H1 (cell line): ENCODE measurements around the gene ZFP36L2. TPM values are rescaled to one million over a fixed set of nuclear protein-coding genes. Genes with fewer than 3 reads are reported as not detected.
A peak's percentile ranks its signal among the peaks of the same experiment; 100 is the strongest.

ENCODE experiments used
- CTCF ChIA-PET: fragments of 300-600 bp; sonication (Branson Sonifier 250); formaldehyde crosslinking; loops from one replicate; lab custom pipeline; 2021; ENCODE audit not compliant: partially characterized antibody; lab: Charles Lee
- POLR2A ChIA-PET: fragments of 300-600 bp; sonication (Branson Sonifier 250); formaldehyde crosslinking; loops from one replicate; lab custom pipeline; 2021; ENCODE audit warnings: inconsistent platforms; ENCODE audit not compliant: partially characterized antibody; lab: Charles Lee
- DNase-seq, 2 experiments: peaks; one replicate each; pipeline versions ENCODE4 v3.0.0 to v3.0.0-alpha.2; 2010 to 2022; ENCODE audit warnings: low spot score in 2 of 2, low read depth in 1 of 2, mixed read lengths in 1 of 2
- FAIRE-seq: peaks from 2 replicates; lab custom pipeline; 2011; peaks lifted over from hg19 to GRCh38; lab: Jason Lieb, UNC
- H2AFZ ChIP-seq: 2 replicates; pipeline ENCODE4 v1.8.1; 2012; ENCODE audit warnings: low read length, inconsistent platforms
- H2AK5ac ChIP-seq: 2 replicates; pipeline ENCODE4 v1.6.1; 2013; ENCODE audit warnings: low read depth, low read length
- H2BK120ac ChIP-seq: replicated peaks from 2 replicates; pipeline ENCODE3; 2013; ENCODE audit warnings: low read depth, low read length, inconsistent platforms
- H2BK12ac ChIP-seq: 2 replicates; pipeline ENCODE4 v1.6.1; 2013; ENCODE audit warnings: low read depth, low read length
- H2BK15ac ChIP-seq: 2 replicates; pipeline ENCODE4 v1.6.1; 2013; ENCODE audit warnings: low read length
- H2BK20ac ChIP-seq: 2 replicates; pipeline ENCODE4 v1.6.1; 2013; ENCODE audit warnings: low read length
- H2BK5ac ChIP-seq: 2 replicates; pipeline ENCODE4 v1.6.1; 2013; ENCODE audit warnings: low read depth, low read length
- H3K14ac ChIP-seq: 2 replicates; pipeline ENCODE4 v1.6.1; 2013; ENCODE audit warnings: inconsistent platforms; ENCODE audit not compliant: insufficient read length
- H3K18ac ChIP-seq: 2 replicates; pipeline ENCODE4 v1.6.1; 2013; ENCODE audit warnings: low read length; ENCODE audit errors: extremely low read depth
- H3K23ac ChIP-seq: 2 replicates; pipeline ENCODE4 v1.6.1; 2013; ENCODE audit warnings: inconsistent platforms; ENCODE audit not compliant: insufficient read length
- H3K23me2 ChIP-seq: 2 replicates; pipeline ENCODE4 v1.6.1; 2013; ENCODE audit warnings: low read depth, low read length
- H3K27ac ChIP-seq: 2 replicates; pipeline ENCODE4 v1.6.1; 2011; ENCODE audit warnings: low read depth, low read length, inconsistent platforms
- H3K27me3 ChIP-seq, 4 experiments: replicated peaks in 1 of 4; 1 replicate in 1 of 4; 2 replicates in 3 of 4; pipeline versions ENCODE4 v1.6.1 to v1.8.1; 2011 to 2013; ENCODE audit warnings: low read length in 3 of 4, mild to moderate bottlenecking in 3 of 4, inconsistent platforms in 2 of 4, mixed read lengths in 2 of 4, moderate library complexity in 1 of 4; ENCODE audit not compliant: control insufficient read depth in 3 of 4, insufficient read depth in 3 of 4; ENCODE audit errors: extremely low read depth in 1 of 4
- H3K36me3 ChIP-seq, 4 experiments: 2 replicates each; pipeline versions ENCODE4 v1.6.1 to v1.8.1; 2011 to 2013; ENCODE audit warnings: mild to moderate bottlenecking in 4 of 4, low read length in 3 of 4, moderate library complexity in 2 of 4, control low read depth in 1 of 4, inconsistent platforms in 1 of 4; ENCODE audit not compliant: insufficient read depth in 4 of 4, control insufficient read depth in 2 of 4
- H3K4ac ChIP-seq: replicated peaks from 2 replicates; pipeline ENCODE3; 2013; ENCODE audit warnings: low read length, low read depth, mixed read lengths, inconsistent platforms; ENCODE audit not compliant: insufficient read length
- H3K4me1 ChIP-seq, 4 experiments: replicated peaks in 1 of 4; 1 replicate in 1 of 4; 2 replicates in 3 of 4; pipeline versions ENCODE4 v1.6.1 to v1.8.1; 2011 to 2013; ENCODE audit warnings: low read length in 3 of 4, inconsistent platforms in 2 of 4, mixed read lengths in 1 of 4; ENCODE audit not compliant: insufficient read depth in 4 of 4, control insufficient read depth in 3 of 4
- H3K4me2 ChIP-seq, 2 experiments: 2 replicates each; pipeline versions ENCODE4 v1.6.1 to v1.8.1; 2011 to 2013; ENCODE audit warnings: low read depth in 2 of 2, low read length in 2 of 2, control low read depth in 1 of 2, inconsistent platforms in 1 of 2, mild to moderate bottlenecking in 1 of 2; ENCODE audit not compliant: insufficient read depth in 1 of 2
- H3K4me3 ChIP-seq, 4 experiments: fragments of 200-600, 300-600 bp in 1 of 4; sonication (generic), shearing (Covaris generic), sonication (Bioruptor Twin) in 1 of 4; 2 replicates each; pipeline versions ENCODE4 v1.5.1 to v1.8.1; 2011 to 2016; ENCODE audit warnings: low read length in 4 of 4, low read depth in 3 of 4, control low read depth in 2 of 4, inconsistent platforms in 2 of 4, mild to moderate bottlenecking in 2 of 4, mixed read lengths in 1 of 4, moderate library complexity in 1 of 4; ENCODE audit not compliant: insufficient read depth in 2 of 4; ENCODE audit errors: extremely low read depth in 1 of 4
- H3K56ac ChIP-seq: replicated peaks from 2 replicates; pipeline ENCODE3; 2013; ENCODE audit warnings: low read depth, mild to moderate bottlenecking, mixed read lengths, low read length, inconsistent platforms; ENCODE audit not compliant: insufficient read length
- H3K79me1 ChIP-seq: 2 replicates; pipeline ENCODE4 v1.6.1; 2013; ENCODE audit warnings: low read depth, low read length, control low read depth
- H3K79me2 ChIP-seq, 2 experiments: 2 replicates each; pipeline versions ENCODE4 v1.6.1 to v1.8.1; 2012 to 2013; ENCODE audit warnings: low read length in 2 of 2, mild to moderate bottlenecking in 2 of 2, inconsistent platforms in 1 of 2; ENCODE audit not compliant: insufficient read depth in 2 of 2, control insufficient read depth in 1 of 2
- H3K9ac ChIP-seq, 4 experiments: replicated peaks in 1 of 4; 1 replicate in 1 of 4; 2 replicates in 3 of 4; pipeline versions ENCODE4 v1.6.1 to v1.8.1; 2011 to 2013; ENCODE audit warnings: low read depth in 3 of 4, low read length in 3 of 4, control low read depth in 2 of 4, mild to moderate bottlenecking in 2 of 4, moderate library complexity in 2 of 4, inconsistent platforms in 1 of 4; ENCODE audit errors: extremely low read depth in 1 of 4
- H3K9me3 ChIP-seq, 2 experiments: 2 replicates each; pipeline versions ENCODE4 v1.6.1 to v1.8.1; 2012 to 2013; ENCODE audit warnings: mild to moderate bottlenecking in 2 of 2, moderate library complexity in 2 of 2, control low read depth in 1 of 2, inconsistent platforms in 1 of 2, low read depth in 1 of 2, low read length in 1 of 2, mixed read lengths in 1 of 2; ENCODE audit not compliant: insufficient read depth in 2 of 2
- H4K20me1 ChIP-seq, 2 experiments: replicated peaks in 1 of 2; 2 replicates each; pipeline versions ENCODE3 to v1.8.1; 2011 to 2013; ENCODE audit warnings: inconsistent platforms in 2 of 2, low read length in 2 of 2, mild to moderate bottlenecking in 1 of 2; ENCODE audit not compliant: insufficient read depth in 2 of 2, control insufficient read depth in 1 of 2
- H4K5ac ChIP-seq: 2 replicates; pipeline ENCODE4 v1.6.1; 2013; ENCODE audit warnings: low read length, low read depth, mixed read lengths, inconsistent platforms; ENCODE audit not compliant: insufficient read length
- H4K8ac ChIP-seq: 2 replicates; pipeline ENCODE4 v1.8.0; 2013; ENCODE audit warnings: mild to moderate bottlenecking, moderate library complexity, low read length, inconsistent platforms; ENCODE audit not compliant: insufficient read depth; ENCODE audit errors: extremely low read depth
- H4K91ac ChIP-seq: replicated peaks from 2 replicates; pipeline ENCODE3; 2013; ENCODE audit warnings: low read length, mixed read lengths, inconsistent platforms; ENCODE audit not compliant: insufficient read length
- EGR1 ChIP-seq: IDR thresholded peaks from 2 replicates; pipeline ENCODE4 v1.6.1; 2011; ENCODE audit warnings: low read depth, low read length, borderline replicate concordance
- POLR2A ChIP-seq, 2 experiments: IDR thresholded peaks; 1 replicate in 1 of 2; 2 replicates in 1 of 2; pipeline ENCODE4 v1.6.1; 2011; ENCODE audit warnings: low read depth in 2 of 2, low read length in 2 of 2, mild to moderate bottlenecking in 2 of 2; ENCODE audit errors: control extremely low read depth in 1 of 2
- SP1 ChIP-seq: IDR thresholded peaks from 2 replicates; pipeline ENCODE4 v1.6.1; 2011; ENCODE audit warnings: low read depth, low read length
- WGBS, 2 experiments: shearing (Covaris generic) in 1 of 2; methylation state at CpG; one replicate each; pipeline versions ENCODE4 v1.1.6 to v1.1.7; 2013 to 2015; ENCODE audit warnings: low lambda C conversion rate in 2 of 2, mixed read lengths in 2 of 2, inconsistent platforms in 1 of 2, low coverage in 1 of 2, missing lambda C conversion rate in 1 of 2; ENCODE audit not compliant: insufficient replicate concordance in 2 of 2, insufficient coverage in 1 of 2, insufficient read length in 1 of 2; ENCODE audit errors: extremely low coverage in 1 of 2, missing lambda C conversion rate in 1 of 2; 5-methylcytosine and 5-hydroxymethylcytosine counted together
- polyA plus RNA-seq, 7 experiments: library from polyadenylated mRNA; depleted of rRNA in 3 of 7; stranded (reverse) in 5 of 7; unstranded in 2 of 7; fragments of >200 nt in 5 of 7; fragments of 200-250 nt in 2 of 7; gene quantifications; 1 replicate in 5 of 7; 2 replicates in 1 of 7; 4 replicates in 1 of 7; pipeline versions ENCODE4 v1.2.1 to v1.2.3, GENCODE V29; 2011 to 2013; ENCODE audit warnings: missing spikeins in 2 of 7, mixed read lengths in 2 of 7
- total RNA-seq: library from RNA; stranded (reverse); fragmentation: NEBNext Ultra II Directional; extraction: Animal tissue kit (Norgen Biotek cat#: 25700); gene quantifications from 2 replicates; pipeline ENCODE4 v1.2.1, GENCODE V29; 2021

ZFP36L2 gene
- total and polyA plus RNA-seq, 2 of the 8 experiments (the other 6 are each of a cell fraction or from before 2014, with no cell fraction given) = 13.4 to 102 TPM

DNA sequence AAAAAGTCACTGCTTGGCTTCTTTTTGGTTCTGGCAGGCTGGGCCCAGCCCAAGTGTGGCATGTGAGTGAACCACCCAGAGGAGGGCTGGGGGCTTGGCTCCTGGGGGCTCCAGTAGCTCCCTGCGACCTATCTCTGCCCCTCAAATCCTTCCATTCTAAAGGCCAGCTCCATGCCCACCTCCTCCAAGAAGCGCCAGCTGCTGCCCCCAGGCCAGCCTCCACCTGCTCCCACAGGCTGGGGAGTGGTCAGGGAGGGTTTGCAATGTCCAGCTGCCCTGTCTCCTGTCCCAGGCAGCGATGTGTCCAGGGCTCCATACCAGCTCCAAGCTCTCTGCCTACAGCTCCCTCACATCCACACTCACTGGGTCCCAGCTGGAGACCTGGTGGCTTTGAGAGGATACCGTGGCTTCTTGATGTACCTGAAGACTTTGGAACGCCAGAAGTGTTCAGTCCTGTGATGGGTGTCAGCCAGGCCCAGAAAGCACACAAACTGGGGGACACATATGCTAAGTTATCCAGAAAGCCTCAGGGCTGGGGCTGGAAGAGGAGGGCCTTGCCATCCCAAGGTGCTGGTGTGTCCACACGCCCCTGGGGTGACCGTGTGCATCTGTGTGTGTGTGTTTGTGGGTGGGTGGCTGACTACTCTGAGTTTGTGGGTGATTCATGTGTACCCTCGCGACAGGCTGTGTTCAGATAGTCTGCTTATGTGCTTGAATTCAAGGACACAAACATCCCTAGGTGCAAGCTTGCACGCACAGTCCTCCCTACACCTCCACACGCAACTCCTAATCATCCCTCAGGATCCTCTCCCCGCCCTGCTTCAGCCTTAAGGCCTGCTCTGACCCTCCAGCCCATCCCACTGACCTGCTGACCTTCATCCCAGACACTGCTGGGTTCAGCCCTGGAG, 33.4 kb downstream of the ZFP36L2 start:
- H3K56ac ChIP-seq = peak overlapping the region; percentile 12
- peak overlapping the region; percentile 4 for H3K18ac ChIP-seq
- H2AK5ac ChIP-seq = no peak overlapping the region
- ChIA-PET CTCF (interaction anchor here (0.8 to 6.1 kb wide), 28 partner anchors 8 to 264 kb away, joined by 3 to 43 read pairs (median 6); partner anchors contain the start of gene ZFP36L2), POLR2A (interaction anchor here (0.8 to 1.3 kb wide), 3 partner anchors 11 to 13 kb away, joined by 3 to 6 read pairs (median 4); no protein-coding TSS in a partner anchor)
- FAIRE-seq = no peak
- H3K9ac ChIP-seq = no peak overlapping the region
- H2BK12ac ChIP-seq = peak overlapping the region; percentile 81; the same call in 1 of the 2 replicates
- DNase-seq = no peak
- H3K23me2 ChIP-seq = no peaks in the 10 kb centered on the region
- H4K5ac ChIP-seq = no peak overlapping the region
- peak overlapping the region; percentile 36 for H2BK120ac ChIP-seq
- peaks cover 0 to 6% (median 2%) of the 10 kb centered on the region in 4 experiments; a peak in 4 of 7 replicates for H3K4me1 ChIP-seq
- H3K4me2 ChIP-seq = no peak overlapping the region
- no peak overlapping the region for H2AFZ ChIP-seq
- peak overlapping the region; percentile 80 for H2BK20ac ChIP-seq
- no peak overlapping the region for H4K8ac ChIP-seq
- WGBS, 2 experiments = 92% methylated on average over 12 of the region's 12 CpGs; no CpG with 5 or more reads in 1 of the 2 experiments
- H3K4me3 ChIP-seq = no peak overlapping the region
- H3K4ac ChIP-seq = peak overlapping the region; percentile 60
- no peak overlapping the region for H3K23ac ChIP-seq
- no peak overlapping the region for H3K27ac ChIP-seq
- H2BK5ac ChIP-seq = 0 out of 2 replicates have a peak overlapping the region, but pooled peaks have one; percentile 48
- H4K91ac ChIP-seq = peak overlapping the region; percentile 92
- H3K79me1 ChIP-seq = no peaks in the 10 kb centered on the region
- H2BK15ac ChIP-seq = peak overlapping the region; percentile 95; the same call in 1 of the 2 replicates
- H3K36me3 ChIP-seq = no peaks in the 10 kb centered on the region
- no peak for TF ChIP-seq POLR2A (IDR thresholded peaks at IDR 0.05; ENCODE audit: control extremely low read depth in 1 of 2, low read depth in 2 of 2, low read length in 2 of 2)
- TF ChIP-seq SP1 = no peak
- no peak for TF ChIP-seq EGR1
- H3K14ac ChIP-seq = no peak overlapping the region
- no peaks in the 10 kb centered on the region for H3K27me3 ChIP-seq
- no peaks in the 10 kb centered on the region for H3K79me2 ChIP-seq
- no peaks in the 10 kb centered on the region for H4K20me1 ChIP-seq
- no peaks in the 10 kb centered on the region for H3K9me3 ChIP-seq
